Fibroblast of upper back skin (primary cell): Measurements from ENCODE around the gene FIGN.

Experiments used
- DNase-seq: peaks from one replicate; pipeline ENCODE4 v3.0.0-alpha.2; 2013

Gene FIGN

DNA sequence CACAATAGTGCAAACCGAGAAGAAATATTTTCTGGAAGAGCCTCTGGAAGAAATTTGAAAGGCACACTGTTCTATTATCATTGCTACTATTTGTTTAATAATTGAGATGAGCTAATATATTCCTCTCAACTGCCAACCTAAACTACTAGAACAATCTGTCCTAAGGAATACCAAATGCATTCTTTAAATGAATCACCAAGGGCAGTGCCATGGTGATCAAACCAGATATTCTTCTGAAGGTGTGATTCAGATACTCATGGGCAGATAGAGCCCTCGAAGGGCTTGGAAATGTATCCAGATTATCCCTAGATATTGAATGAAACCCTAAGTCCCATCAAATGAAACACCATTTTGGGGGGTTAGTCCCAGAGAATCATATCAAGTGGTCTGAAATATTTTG is 76.6 kb downstream of the FIGN start:
- no peak for DNase-seq

DNA sequence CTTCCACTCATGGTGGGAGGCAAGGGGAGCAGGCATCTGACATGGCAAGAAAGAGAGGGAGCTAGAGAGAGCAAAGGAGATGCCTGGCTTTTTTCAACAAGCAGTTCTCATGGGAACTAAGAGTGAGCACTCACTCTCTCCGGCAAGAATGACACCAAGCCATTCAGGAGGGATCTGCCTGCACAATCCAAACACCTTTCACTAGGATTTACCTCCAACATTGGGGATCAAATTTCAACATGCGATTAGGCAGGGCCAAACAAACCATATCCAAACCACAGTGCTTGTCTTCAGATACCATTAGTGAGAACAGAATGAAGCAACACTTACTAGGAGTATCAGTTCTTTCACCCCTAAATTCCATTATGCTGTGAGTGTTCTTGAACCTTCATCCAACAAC is 77.3 kb downstream of the FIGN start:
- DNase-seq, result no peak

- DNase-seq, result peak; percentile 91
Measured at GRCh38 chr2:163657281-163657656, 78.5 kb downstream of the FIGN start.

GRCh38 chr2:163656622-163657280 is 79.1 kb downstream of the FIGN start:
- peak; percentile 35 for DNase-seq

DNA sequence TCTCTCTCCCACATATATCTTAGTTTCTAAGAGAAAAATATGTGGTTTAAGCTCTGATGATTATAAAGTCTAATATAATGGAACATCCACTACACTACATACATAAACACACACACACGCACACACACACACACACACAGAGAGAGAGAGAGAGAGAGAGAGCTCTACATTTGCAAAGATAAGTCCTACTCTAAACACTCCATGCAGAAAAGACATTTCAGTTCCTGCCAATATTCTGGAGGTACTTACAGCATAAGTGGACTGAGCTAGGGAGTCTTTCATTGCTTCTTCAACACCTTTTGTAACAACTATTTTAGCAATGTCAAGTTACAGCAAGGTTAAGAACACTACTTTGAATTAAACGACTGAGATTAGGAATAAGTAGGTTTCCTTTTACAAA is 80.1 kb downstream of the FIGN start:
- no peak for DNase-seq

DNA sequence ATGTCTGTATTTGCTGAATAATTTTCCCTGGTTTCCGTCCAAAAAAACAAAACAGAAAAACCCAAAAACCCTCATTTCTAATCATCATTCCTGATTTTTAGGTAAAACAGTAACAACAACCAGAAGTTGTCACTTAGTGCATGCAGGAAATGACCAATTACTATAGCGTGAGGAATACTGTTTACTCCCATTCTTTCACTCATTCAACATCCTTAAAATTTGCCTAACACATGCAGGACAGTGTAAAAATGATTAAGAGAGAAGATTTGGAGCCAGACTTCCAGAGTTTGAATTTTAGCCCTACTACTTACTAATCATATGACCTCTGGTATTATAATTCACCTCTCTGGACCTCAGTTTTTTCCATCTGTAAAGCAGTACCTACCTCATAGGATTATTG is 83.1 kb downstream of the FIGN start:
- DNase-seq, result no peak

- no peak for DNase-seq
Measured at GRCh38 chr2:163649080-163649479, 86.7 kb downstream of the FIGN start.

GRCh38 chr2:163647300-163647699 is 88.5 kb downstream of the FIGN start:
- no peak for DNase-seq

DNA sequence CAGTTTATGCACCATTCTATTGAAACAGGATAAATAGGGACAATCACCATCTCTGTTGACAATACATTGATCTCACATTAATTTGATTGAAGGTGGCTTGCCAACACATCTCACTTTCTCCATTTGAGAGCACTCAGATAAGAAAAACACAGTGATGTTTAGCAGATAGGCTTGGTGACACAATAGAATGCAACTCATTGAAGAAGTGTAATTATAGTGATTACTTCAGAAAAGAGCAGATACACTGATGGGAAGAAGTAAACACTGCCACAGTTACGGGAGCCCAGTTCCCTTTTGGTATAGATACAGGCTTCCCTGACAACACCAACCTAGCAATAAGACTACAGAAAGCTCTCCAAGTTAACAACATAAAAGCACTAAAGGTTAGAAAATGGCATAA is 89.1 kb downstream of the FIGN start:
- DNase-seq, result no peak

DNA sequence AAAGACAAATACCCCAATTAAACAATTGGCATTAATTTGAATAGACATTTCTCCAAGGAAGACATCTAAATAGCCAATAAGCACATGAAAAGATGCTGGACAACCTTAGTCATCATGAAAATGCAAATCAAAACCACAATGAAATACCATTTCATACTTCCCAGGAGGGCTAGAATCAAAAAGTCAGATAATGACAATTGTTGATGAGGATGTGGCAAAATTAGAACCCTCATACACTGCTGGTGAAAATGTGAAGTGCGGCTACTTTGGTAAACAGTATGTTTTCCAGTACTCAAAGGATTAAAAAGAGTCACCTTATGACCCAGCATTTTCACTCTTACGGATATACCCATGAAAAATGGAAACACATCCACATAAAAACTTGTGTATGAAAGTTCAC is 91.6 kb downstream of the FIGN start:
- peak; percentile 31 for DNase-seq

GRCh38 chr2:163641986-163642385 is 93.8 kb downstream of the FIGN start:
- peak; percentile 59 for DNase-seq

- DNase-seq, result no peak
Measured at GRCh38 chr2:163640542-163641193, 95.1 kb downstream of the FIGN start.

DNA sequence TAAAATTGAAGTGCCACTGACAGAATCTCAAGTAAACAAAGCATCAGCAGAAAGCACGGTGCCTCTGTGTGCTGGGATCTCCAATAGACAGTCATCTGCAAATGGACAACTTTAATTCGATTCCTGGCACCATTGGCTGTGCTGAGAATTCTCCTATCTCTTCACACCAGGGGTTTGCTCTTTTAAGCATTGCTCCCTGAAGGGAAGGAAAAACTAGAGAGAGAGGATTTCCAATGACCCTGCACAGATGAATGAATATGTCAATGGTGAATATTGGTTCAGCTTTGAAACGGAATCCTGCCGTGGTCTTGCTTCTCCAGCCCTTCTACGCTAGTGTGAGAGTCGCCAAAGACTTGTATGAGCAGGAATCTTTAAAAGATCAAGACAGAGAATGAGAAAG is 97.9 kb downstream of the FIGN start:
- DNase-seq, result no peak

GRCh38 chr2:163633291-163633690 is 102.5 kb downstream of the FIGN start:
- DNase-seq, result no peak

GRCh38 chr2:163630836-163631235 is 105.0 kb downstream of the FIGN start:
- no peak for DNase-seq

GRCh38 chr2:163626639-163627109 is 109.1 kb downstream of the FIGN start:
- DNase-seq, result no peak

GRCh38 chr2:163626208-163626607 is 109.6 kb downstream of the FIGN start:
- no peak for DNase-seq

- no peak for DNase-seq
Measured at GRCh38 chr2:163625632-163626031, 110.2 kb downstream of the FIGN start.

DNA sequence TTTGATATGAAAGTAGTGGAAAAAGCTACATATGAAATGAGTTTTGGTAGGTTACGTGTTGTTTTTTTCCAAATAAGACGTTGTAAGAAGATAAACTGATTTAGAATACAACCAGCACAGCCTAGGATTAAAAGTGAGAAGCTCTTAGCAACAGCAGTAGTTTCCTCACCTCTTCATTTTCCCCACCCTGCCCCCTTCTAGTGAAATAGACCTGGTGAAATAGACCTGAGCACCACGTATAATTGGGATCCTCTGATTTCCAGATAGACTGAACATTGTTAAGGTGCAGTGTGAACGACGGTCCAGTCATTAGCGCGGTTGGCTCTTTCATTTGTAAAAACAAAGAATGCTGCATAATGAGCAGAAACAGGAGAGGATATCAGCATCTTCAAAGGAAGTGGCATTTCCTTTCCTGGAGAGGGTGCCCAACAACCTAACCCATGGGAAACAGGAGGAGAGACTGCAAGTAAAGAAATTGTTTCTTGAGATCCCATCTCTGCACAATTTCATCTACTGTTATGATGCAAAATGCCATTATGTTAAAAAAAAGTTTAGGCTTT is 114.3 kb downstream of the FIGN start:
- no peak for DNase-seq

- DNase-seq, result no peak
Measured at GRCh38 chr2:163617517-163617916, 118.3 kb downstream of the FIGN start.

GRCh38 chr2:163613266-163613731 is 122.5 kb downstream of the FIGN start:
- DNase-seq, result no peak

GRCh38 chr2:163612332-163612731 is 123.5 kb downstream of the FIGN start:
- DNase-seq, result no peak

DNA sequence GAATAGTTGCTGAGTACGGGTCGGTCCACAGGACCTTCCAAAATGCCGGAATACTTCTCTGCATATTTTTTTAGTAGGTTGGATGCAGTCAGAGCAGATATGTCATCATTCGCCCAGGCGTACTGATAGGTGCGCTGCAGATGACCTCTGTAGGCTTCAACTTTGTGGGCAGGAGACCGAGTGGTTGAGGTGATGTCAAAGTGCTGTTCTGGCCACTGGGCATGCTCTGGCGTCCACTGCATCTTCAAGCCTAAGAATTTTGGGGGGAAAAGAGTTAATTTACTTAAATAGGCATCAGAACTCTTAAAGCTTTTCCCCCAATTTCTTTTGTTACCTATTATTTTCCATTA is 124.3 kb downstream of the FIGN start:
- DNase-seq, result no peak

- DNase-seq, result no peak
Measured at GRCh38 chr2:163610817-163611556, 124.8 kb downstream of the FIGN start.
